ENCODE results near the gene CD2BP2. TPM values are rescaled to one million over a fixed set of nuclear protein-coding genes. Genes with fewer than 3 reads are reported as not detected.

CD2BP2 gene
- total RNA-seq, 1 donor from 2014 or later, result 85.2 TPM

DNA sequence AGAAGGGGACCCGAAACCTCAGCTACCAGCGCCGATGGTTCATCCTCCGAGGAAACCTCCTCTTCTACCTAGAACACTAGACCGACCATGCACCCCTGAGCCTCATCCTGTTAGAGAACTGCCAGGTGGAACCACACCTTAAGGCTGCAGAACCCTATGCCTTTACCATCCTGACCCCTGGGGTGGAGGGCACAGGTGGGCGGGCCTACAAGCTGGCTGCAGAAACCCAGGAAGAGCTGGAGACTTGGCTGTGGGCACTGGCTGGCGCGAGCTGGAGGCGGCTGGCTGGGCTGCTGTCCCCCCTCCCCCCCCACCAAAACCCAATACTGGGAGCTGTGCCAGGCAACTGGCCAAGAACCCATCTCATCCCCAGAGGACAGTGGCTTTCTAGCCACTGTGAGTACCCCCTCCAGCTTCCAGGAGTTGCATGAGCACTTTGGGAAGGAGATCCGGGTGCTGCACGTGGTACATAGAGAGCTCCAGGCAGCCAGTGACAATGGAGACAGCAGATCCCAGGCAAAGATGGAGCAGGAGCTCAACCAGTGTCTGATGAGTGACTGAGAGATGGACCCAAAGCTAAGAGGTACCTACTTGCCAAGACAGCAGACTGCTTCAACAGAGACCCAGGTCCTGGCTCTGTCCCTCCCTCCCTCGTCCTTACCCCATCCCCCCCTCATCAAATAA is 1.4 kb upstream of the CD2BP2 start:
- Mint-ChIP-seq H3K27ac (ENCODE audit: unreplicated experiment) (peak overlapping the region; percentile 100), H3K4me1 (peaks cover 22% of the 10 kb centered on the region), H3K9me3 (no peaks in the 10 kb centered on the region), H3K4me3 (peak overlapping the region; percentile 98), H3K27me3 (ENCODE audit: low read depth) (no peaks in the 10 kb centered on the region), H3K36me3 (ENCODE audit: low read depth) (peaks cover 3% of the 10 kb centered on the region)
- TF ChIP-seq, protein P1, sequence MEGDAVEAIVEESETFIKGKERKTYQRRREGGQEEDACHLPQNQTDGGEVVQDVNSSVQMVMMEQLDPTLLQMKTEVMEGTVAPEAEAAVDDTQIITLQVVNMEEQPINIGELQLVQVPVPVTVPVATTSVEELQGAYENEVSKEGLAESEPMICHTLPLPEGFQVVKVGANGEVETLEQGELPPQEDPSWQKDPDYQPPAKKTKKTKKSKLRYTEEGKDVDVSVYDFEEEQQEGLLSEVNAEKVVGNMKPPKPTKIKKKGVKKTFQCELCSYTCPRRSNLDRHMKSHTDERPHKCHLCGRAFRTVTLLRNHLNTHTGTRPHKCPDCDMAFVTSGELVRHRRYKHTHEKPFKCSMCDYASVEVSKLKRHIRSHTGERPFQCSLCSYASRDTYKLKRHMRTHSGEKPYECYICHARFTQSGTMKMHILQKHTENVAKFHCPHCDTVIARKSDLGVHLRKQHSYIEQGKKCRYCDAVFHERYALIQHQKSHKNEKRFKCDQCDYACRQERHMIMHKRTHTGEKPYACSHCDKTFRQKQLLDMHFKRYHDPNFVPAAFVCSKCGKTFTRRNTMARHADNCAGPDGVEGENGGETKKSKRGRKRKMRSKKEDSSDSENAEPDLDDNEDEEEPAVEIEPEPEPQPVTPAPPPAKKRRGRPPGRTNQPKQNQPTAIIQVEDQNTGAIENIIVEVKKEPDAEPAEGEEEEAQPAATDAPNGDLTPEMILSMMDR (conservative IDR thresholded peaks at IDR 0.05), result no peak
- DNase-seq (ENCODE audit: low read depth, low spot score), result no peak

DNA sequence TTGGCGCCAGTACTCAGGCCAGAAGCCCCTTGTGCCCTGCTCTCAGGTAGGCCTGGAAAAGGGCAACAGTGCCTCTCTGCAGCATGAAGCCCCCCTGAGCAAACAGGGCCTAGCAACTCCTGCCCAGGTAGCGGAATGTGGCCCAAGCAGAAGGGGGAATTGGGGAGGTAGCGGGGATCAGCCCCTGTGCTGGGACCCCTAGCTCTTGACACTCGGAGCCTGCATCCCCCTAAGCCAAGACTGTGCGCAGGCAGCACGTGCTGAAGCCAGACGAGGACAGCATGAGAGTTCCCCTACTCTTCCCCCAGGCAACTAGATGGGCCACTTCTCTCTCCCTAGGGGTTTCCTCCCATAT is 823 bp upstream of the CD2BP2 start:
- peak overlapping the region; percentile 100 for H3K27ac Mint-ChIP-seq (ENCODE audit: unreplicated experiment)
- peak overlapping the region; percentile 98 for H3K4me3 Mint-ChIP-seq
- H3K36me3 Mint-ChIP-seq (ENCODE audit: low read depth), result peaks cover 3% of the 10 kb centered on the region
- peaks cover 22% of the 10 kb centered on the region for H3K4me1 Mint-ChIP-seq
- no peak for DNase-seq (ENCODE audit: low read depth, low spot score)
- H3K27me3 Mint-ChIP-seq (ENCODE audit: low read depth), result no peaks in the 10 kb centered on the region
- TF ChIP-seq, protein P1 (conservative IDR thresholded peaks at IDR 0.05), result no peak
- no peaks in the 10 kb centered on the region for H3K9me3 Mint-ChIP-seq

DNA sequence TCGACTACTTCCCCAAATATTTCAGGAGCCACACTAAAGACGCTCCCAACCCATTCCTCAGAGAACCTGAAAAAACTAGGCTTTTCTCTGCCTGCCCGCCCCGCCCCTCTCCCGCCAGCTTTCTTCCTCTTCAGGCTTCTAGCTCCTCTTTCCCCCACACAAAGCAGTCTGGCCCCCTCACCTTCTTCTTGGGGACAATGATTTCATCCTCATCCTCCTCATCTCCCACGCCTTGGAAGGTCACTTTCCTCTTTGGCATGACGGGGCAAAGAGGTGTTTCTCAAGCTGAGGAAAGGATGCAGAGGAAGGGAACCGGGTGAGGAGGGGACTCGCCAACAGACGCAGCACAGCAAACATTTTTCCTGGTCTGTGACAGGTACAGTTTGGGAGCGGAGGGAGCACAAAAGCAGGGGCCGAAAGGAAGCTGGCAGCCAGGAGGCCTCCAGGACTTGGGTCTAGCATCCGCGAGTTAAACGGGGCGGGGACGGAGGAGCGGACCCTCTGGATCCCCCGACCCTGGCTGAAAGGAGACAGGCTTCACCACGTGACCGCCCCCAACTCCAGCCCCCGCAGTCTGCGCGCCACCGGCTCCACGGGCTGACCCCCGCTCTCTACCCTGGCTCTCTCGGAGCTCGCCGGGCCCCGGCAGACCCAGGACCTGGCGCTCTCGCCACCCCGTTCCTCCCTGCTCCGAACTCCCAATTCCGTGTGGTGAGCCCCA is 525 bp downstream of the CD2BP2 start:
- no peak for DNase-seq (ENCODE audit: low read depth, low spot score)
- Mint-ChIP-seq H3K27ac (ENCODE audit: unreplicated experiment) (peak overlapping the region; percentile 100), H3K36me3 (ENCODE audit: low read depth) (peaks cover 6% of the 10 kb centered on the region), H3K9me3 (no peaks in the 10 kb centered on the region), H3K4me3 (peak overlapping the region; percentile 98), H3K4me1 (peaks cover 22% of the 10 kb centered on the region), H3K27me3 (ENCODE audit: low read depth) (no peaks in the 10 kb centered on the region)
- TF ChIP-seq, protein P1 (conservative IDR thresholded peaks at IDR 0.05), result no peak

DNA sequence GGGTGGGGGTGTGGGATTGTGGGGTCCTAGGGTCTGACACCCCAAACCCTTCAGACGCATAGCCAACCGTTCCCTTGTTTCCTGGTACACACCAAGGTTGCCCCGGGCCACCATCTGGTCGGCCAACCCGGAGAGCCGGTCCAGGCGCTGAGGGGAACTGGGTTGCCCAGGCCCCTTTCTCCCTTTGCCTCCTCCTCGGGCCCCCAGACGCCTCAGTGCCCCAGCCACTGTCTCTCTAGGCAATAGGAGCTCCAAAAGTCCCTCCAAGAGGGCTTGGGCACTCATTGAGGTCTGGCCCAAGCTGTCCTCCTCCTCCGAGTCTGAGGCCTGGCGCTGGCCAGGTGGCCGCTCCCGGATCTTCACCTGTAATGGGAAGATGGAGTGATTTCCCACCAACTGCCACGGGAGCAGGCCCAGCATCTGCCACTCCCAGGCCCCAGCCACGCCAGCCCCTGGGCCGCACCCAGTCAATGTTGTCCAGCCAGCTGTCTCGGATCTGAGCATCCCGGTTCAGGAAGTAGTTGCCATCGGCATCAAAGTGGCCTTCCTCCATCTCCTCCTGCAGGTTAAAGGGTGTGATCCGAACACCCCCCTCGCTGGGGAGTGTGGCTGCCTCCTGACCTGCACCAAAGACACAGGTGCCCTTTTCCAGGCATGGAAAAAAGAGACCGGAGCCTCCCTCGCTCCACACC is 1.5 kb downstream of the CD2BP2 start:
- Mint-ChIP-seq H3K27me3 (ENCODE audit: low read depth) (no peaks in the 10 kb centered on the region), H3K4me1 (peaks cover 22% of the 10 kb centered on the region), H3K9me3 (no peaks in the 10 kb centered on the region), H3K27ac (ENCODE audit: unreplicated experiment) (no peak overlapping the region), H3K36me3 (ENCODE audit: low read depth) (peaks cover 6% of the 10 kb centered on the region), H3K4me3 (peak overlapping the region; percentile 98)
- no peak for DNase-seq (ENCODE audit: low read depth, low spot score)
- TF ChIP-seq, protein P1 (conservative IDR thresholded peaks at IDR 0.05), result no peak

DNA sequence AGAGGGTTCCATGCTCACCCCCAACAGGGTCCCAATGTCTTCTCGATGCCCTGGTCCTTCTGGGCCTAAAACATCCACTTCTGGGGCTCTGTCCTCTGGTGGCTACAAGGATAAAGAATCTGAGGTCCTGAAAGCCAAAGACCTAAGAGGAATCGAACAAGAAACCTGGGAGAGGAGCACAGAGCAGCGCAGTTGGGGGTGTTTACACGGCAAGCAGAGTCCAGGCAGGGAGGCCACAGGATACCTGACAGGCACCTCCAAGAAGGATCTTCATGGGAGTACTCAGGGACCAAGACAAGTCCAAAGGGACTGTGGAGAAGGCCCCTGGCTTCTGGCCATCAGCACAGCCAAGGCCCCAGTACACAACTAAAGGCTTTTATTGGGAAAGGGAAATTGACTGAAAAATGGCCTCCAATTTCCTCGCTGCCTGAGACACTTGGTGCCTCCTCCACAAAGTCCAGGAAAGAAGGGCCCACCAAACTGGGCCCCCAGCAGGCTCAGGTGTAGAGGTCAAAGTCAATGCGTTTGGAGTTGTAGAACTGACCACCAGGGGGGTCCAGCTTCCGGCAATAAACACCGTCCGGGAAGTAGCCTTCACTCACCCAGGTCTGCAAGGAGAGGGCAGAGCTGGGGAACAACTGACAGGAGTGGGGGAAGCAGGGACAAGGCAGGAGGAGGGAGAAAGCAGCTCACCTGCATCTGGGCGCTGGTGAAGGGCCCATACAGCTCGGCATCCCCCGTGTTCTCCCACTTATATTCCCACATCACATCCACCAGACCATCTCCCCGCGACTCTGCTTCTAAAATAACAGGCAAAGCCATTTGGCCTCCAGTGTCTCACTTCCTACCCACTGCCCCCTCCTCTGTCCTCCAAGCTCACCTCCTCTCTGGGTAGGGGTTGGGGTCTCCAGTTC is 2.4 kb downstream of the CD2BP2 start:
- H3K9me3 Mint-ChIP-seq, result no peaks in the 10 kb centered on the region
- TF ChIP-seq, protein P1 (conservative IDR thresholded peaks at IDR 0.05), result peak; percentile 46
- peaks cover 6% of the 10 kb centered on the region for H3K36me3 Mint-ChIP-seq (ENCODE audit: low read depth)
- H3K27me3 Mint-ChIP-seq (ENCODE audit: low read depth), result no peaks in the 10 kb centered on the region
- peaks cover 22% of the 10 kb centered on the region for H3K4me1 Mint-ChIP-seq
- H3K27ac Mint-ChIP-seq (ENCODE audit: unreplicated experiment), result peak overlapping the region; percentile 50
- DNase-seq (ENCODE audit: low read depth, low spot score), result no peak
- peak overlapping the region; percentile 85 for H3K4me3 Mint-ChIP-seq
